SK-N-SH (cell line): Measurements from ENCODE around the gene RAB3C. TPM values are rescaled to one million over a fixed set of nuclear protein-coding genes. Genes with fewer than 3 reads are reported as not detected.

Experiments used
- CTCF ChIA-PET: fragments of 300-600, 350-600 bp; formaldehyde crosslinking; extraction: SDS; loops from one replicate; lab custom pipeline; 2021; lab: Yijun Ruan, JAX
- POLR2A ChIA-PET: fragments of 350-600 bp; sonication (Branson Sonifier 250); formaldehyde crosslinking; extraction: SDS; loops from one replicate; lab custom pipeline; 2020; ENCODE audit warnings: antibody characterized with exemption, inconsistent platforms; lab: Yijun Ruan, JAX
- DNase-seq: peaks from one replicate; pipeline ENCODE4 v3.0.0; 2012
- H2AFZ ChIP-seq: fragments of 200-600 bp; sonication (generic); 2 replicates; pipeline ENCODE4 v1.8.1; 2016; ENCODE audit warnings: antibody characterized with exemption, mild to moderate bottlenecking, low read depth
- H3F3A ChIP-seq: fragments of 200-600 bp; sonication (generic); replicated peaks from 2 replicates; pipeline ENCODE3; 2016; ENCODE audit warnings: antibody characterized with exemption, mild to moderate bottlenecking; ENCODE audit not compliant: insufficient read depth
- H3K27ac ChIP-seq, 2 experiments: fragments of 200-500 bp in 1 of 2; fragments of 200-600 bp in 1 of 2; sonication (Bioruptor generic) in 1 of 2; sonication (generic), shearing (Covaris generic) in 1 of 2; 2 replicates each; pipeline versions ENCODE4 v1.5.1 to v1.6.1; 2014 to 2016; ENCODE audit warnings: low read depth in 2 of 2, inconsistent platforms in 1 of 2, low read length in 1 of 2, mild to moderate bottlenecking in 1 of 2, mixed read lengths in 1 of 2
- H3K27me3 ChIP-seq: fragments of 200-600 bp; sonication (generic), shearing (Covaris generic); 2 replicates; pipeline ENCODE4 v1.6.1; 2016; ENCODE audit warnings: mixed run types; ENCODE audit not compliant: insufficient read depth
- H3K36me3 ChIP-seq, 2 experiments: fragments of 200-500 bp in 1 of 2; fragments of 200-600 bp in 1 of 2; sonication (Bioruptor generic) in 1 of 2; sonication (generic) in 1 of 2; replicated peaks in 1 of 2; 2 replicates each; pipeline versions ENCODE3 to v1.5.1; 2014 to 2016; ENCODE audit warnings: low read length in 1 of 2, mild to moderate bottlenecking in 1 of 2; ENCODE audit not compliant: insufficient read depth in 2 of 2, control insufficient read depth in 1 of 2
- H3K4me1 ChIP-seq, 2 experiments: fragments of 200-500 bp in 1 of 2; fragments of 200-600 bp in 1 of 2; sonication (Bioruptor generic) in 1 of 2; sonication (generic), shearing (Covaris generic) in 1 of 2; 2 replicates each; pipeline versions ENCODE4 v1.5.1 to v1.6.1; 2014 to 2016; ENCODE audit warnings: low read depth in 1 of 2, low read length in 1 of 2, mixed run types in 1 of 2; ENCODE audit not compliant: insufficient read depth in 2 of 2, control insufficient read depth in 1 of 2
- H3K4me2 ChIP-seq: fragments of 200-600 bp; sonication (generic), shearing (Covaris generic); 2 replicates; pipeline ENCODE4 v1.6.1; 2017; ENCODE audit warnings: mixed run types
- H3K4me3 ChIP-seq, 2 experiments: fragments of 200-500 bp in 1 of 2; fragments of 200-600 bp in 1 of 2; sonication (Bioruptor generic) in 1 of 2; sonication (generic), shearing (Covaris generic) in 1 of 2; 2 replicates each; pipeline versions ENCODE4 v1.5.1 to v1.8.1; 2014 to 2016; ENCODE audit warnings: low read depth in 2 of 2, inconsistent platforms in 1 of 2, low read length in 1 of 2, mild to moderate bottlenecking in 1 of 2, mixed read lengths in 1 of 2, moderate library complexity in 1 of 2
- H3K79me2 ChIP-seq: fragments of 200-600 bp; sonication (generic); 2 replicates; pipeline ENCODE4 v1.8.1; 2017; ENCODE audit warnings: mild to moderate bottlenecking; ENCODE audit not compliant: insufficient read depth
- H3K9ac ChIP-seq: fragments of 200-600 bp; sonication (generic); 2 replicates; pipeline ENCODE4 v1.6.1; 2017; ENCODE audit warnings: mixed run types
- H3K9me2 ChIP-seq: fragments of 200-600 bp; sonication (generic); 2 replicates; pipeline ENCODE4 v1.6.1; 2017; ENCODE audit warnings: mixed run types
- H3K9me3 ChIP-seq: fragments of 200-600 bp; sonication (generic); 2 replicates; pipeline ENCODE4 v1.6.1; 2017; ENCODE audit warnings: mixed run types, mild to moderate bottlenecking, moderate library complexity
- H4K20me1 ChIP-seq: fragments of 200-600 bp; sonication (generic); 2 replicates; pipeline ENCODE4 v1.6.1; 2017; ENCODE audit warnings: mild to moderate bottlenecking, mixed run types; ENCODE audit not compliant: insufficient read depth
- MAX ChIP-seq: IDR thresholded peaks from 2 replicates; pipeline ENCODE4 v1.4.0; 2012; ENCODE audit warnings: low read depth
- MXI1 ChIP-seq: IDR thresholded peaks from 2 replicates; pipeline ENCODE4 v1.6.1; 2012; ENCODE audit warnings: mild to moderate bottlenecking, low read depth, low read length, improper control_type of control experiment
- NRF1 ChIP-seq: IDR thresholded peaks from 2 replicates; pipeline ENCODE4 v1.6.1; 2012; ENCODE audit warnings: low read depth, mild to moderate bottlenecking, low read length
- RCOR1 ChIP-seq: fragments of 150-350 bp; IDR thresholded peaks from 2 replicates; pipeline ENCODE4 v1.6.1; 2017; ENCODE audit warnings: antibody characterized with exemption, low read length
- SIN3A ChIP-seq: IDR thresholded peaks from 2 replicates; pipeline ENCODE4 v1.6.1; 2012; ENCODE audit warnings: low read depth, mild to moderate bottlenecking, low read length, moderate library complexity, borderline replicate concordance
- SMC3 ChIP-seq: IDR thresholded peaks from 2 replicates; pipeline ENCODE4 v1.6.1; 2012; ENCODE audit warnings: low read depth, low read length, improper control_type of control experiment
- TEAD4 ChIP-seq: IDR thresholded peaks from 2 replicates; pipeline ENCODE4 v1.4.0; 2012; ENCODE audit warnings: mild to moderate bottlenecking, borderline replicate concordance; ENCODE audit not compliant: insufficient read depth
- WGBS: methylation state at CpG from one replicate; pipeline ENCODE4 v1.1.6; 2017; ENCODE audit warnings: low lambda C conversion rate; 5-methylcytosine and 5-hydroxymethylcytosine counted together
- polyA plus RNA-seq, 3 experiments: library from polyadenylated mRNA; depleted of rRNA; stranded (reverse); fragments of >200 nt; gene quantifications; 2 replicates each; pipeline ENCODE4 v1.2.3, GENCODE V29; 2012
- TF ChIP-seq, protein P1 (sequence below): IDR thresholded peaks from 2 replicates; pipeline ENCODE4 v1.4.0; 2012; ENCODE audit warnings: low read depth, borderline replicate concordance
- TF ChIP-seq, protein P2 (sequence below): IDR thresholded peaks from 2 replicates; pipeline ENCODE4 v1.6.1; 2012; ENCODE audit warnings: mild to moderate bottlenecking, low read depth, low read length, moderate library complexity

The RAB3C gene
- polyA plus RNA-seq, 1 of the 3 experiments (the other 2 are of a cell fraction): 0.03 TPM

- 50% methylated on average over 3 of the region's 3 CpGs for WGBS
- no peak overlapping the region for H2AFZ ChIP-seq
- H3K79me2 ChIP-seq: no peaks in the 10 kb centered on the region
- no peaks in the 10 kb centered on the region for H3K27me3 ChIP-seq
- no peak overlapping the region for H3K4me3 ChIP-seq
- H3K9me2 ChIP-seq: no peaks in the 10 kb centered on the region
- TF ChIP-seq RCOR1 (no peak), MXI1 (no peak), SMC3 (no peak), MAX (no peak), TEAD4 (no peak)
- TF ChIP-seq, protein P1, sequence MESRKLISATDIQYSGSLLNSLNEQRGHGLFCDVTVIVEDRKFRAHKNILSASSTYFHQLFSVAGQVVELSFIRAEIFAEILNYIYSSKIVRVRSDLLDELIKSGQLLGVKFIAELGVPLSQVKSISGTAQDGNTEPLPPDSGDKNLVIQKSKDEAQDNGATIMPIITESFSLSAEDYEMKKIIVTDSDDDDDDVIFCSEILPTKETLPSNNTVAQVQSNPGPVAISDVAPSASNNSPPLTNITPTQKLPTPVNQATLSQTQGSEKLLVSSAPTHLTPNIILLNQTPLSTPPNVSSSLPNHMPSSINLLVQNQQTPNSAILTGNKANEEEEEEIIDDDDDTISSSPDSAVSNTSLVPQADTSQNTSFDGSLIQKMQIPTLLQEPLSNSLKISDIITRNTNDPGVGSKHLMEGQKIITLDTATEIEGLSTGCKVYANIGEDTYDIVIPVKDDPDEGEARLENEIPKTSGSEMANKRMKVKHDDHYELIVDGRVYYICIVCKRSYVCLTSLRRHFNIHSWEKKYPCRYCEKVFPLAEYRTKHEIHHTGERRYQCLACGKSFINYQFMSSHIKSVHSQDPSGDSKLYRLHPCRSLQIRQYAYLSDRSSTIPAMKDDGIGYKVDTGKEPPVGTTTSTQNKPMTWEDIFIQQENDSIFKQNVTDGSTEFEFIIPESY: no peak
- no peaks in the 10 kb centered on the region for H3F3A ChIP-seq
- no peak overlapping the region for H3K27ac ChIP-seq
- CTCF ChIA-PET: interaction anchor here (1.2 to 1.4 kb wide), 3 partner anchors 10 to 228 kb away, joined by 3 to 4 read pairs (median 3); no protein-coding TSS in a partner anchor
- no peak overlapping the region for H3K9ac ChIP-seq
- H3K9me3 ChIP-seq: no peaks in the 10 kb centered on the region
- no peaks in the 10 kb centered on the region for H3K36me3 ChIP-seq
- H3K4me2 ChIP-seq: no peak overlapping the region
- no peak for DNase-seq
- POLR2A ChIA-PET: interaction anchor here (0.8 kb wide), 1 partner anchor 156 kb away, joined by 3 read pairs; no protein-coding TSS in a partner anchor
- peaks cover 0 to under 1% of the 10 kb centered on the region in 2 experiments; a peak in 1 of 4 replicates for H3K4me1 ChIP-seq
- no peaks in the 10 kb centered on the region for H4K20me1 ChIP-seq
Measured at GRCh38 chr5:58778888-58779287, 196.0 kb downstream of the RAB3C start.

GRCh38 chr5:58786035-58786434 lies 203.2 kb downstream of the RAB3C start:
- DNase-seq: no peak
- H3F3A ChIP-seq: no peaks in the 10 kb centered on the region
- POLR2A ChIA-PET: no interaction called here
- no peaks in the 10 kb centered on the region; the same call in 1 of the 2 replicates for H3K27me3 ChIP-seq
- H3K4me2 ChIP-seq: no peak overlapping the region
- H3K9me2 ChIP-seq: no peaks in the 10 kb centered on the region
- no peak overlapping the region for H2AFZ ChIP-seq
- H3K4me3 ChIP-seq: no peak overlapping the region
- WGBS: 27% methylated on average over 2 of the region's 2 CpGs
- peak overlapping the region in 1 of 2 experiments; percentile 25; a peak in 1 of 4 replicates for H3K27ac ChIP-seq
- TF ChIP-seq, protein P1: no peak
- TF ChIP-seq, protein P2, sequence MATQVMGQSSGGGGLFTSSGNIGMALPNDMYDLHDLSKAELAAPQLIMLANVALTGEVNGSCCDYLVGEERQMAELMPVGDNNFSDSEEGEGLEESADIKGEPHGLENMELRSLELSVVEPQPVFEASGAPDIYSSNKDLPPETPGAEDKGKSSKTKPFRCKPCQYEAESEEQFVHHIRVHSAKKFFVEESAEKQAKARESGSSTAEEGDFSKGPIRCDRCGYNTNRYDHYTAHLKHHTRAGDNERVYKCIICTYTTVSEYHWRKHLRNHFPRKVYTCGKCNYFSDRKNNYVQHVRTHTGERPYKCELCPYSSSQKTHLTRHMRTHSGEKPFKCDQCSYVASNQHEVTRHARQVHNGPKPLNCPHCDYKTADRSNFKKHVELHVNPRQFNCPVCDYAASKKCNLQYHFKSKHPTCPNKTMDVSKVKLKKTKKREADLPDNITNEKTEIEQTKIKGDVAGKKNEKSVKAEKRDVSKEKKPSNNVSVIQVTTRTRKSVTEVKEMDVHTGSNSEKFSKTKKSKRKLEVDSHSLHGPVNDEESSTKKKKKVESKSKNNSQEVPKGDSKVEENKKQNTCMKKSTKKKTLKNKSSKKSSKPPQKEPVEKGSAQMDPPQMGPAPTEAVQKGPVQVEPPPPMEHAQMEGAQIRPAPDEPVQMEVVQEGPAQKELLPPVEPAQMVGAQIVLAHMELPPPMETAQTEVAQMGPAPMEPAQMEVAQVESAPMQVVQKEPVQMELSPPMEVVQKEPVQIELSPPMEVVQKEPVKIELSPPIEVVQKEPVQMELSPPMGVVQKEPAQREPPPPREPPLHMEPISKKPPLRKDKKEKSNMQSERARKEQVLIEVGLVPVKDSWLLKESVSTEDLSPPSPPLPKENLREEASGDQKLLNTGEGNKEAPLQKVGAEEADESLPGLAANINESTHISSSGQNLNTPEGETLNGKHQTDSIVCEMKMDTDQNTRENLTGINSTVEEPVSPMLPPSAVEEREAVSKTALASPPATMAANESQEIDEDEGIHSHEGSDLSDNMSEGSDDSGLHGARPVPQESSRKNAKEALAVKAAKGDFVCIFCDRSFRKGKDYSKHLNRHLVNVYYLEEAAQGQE: no peak
- TF ChIP-seq SMC3 (no peak), NRF1 (no peak), SIN3A (no peak)
- H3K9ac ChIP-seq: no peak overlapping the region
- no peaks in the 10 kb centered on the region for H3K9me3 ChIP-seq
- H3K36me3 ChIP-seq: no peaks in the 10 kb centered on the region
- CTCF ChIA-PET: interaction anchor here (1.1 to 2.4 kb wide), 2 partner anchors 9 to 13 kb away, joined by 3 to 9 read pairs; no protein-coding TSS in a partner anchor
- H4K20me1 ChIP-seq: no peaks in the 10 kb centered on the region
- peaks cover 0 to 26% of the 10 kb centered on the region in 2 experiments; a peak in 2 of 4 replicates for H3K4me1 ChIP-seq
- H3K79me2 ChIP-seq: no peaks in the 10 kb centered on the region
